Forelimb muscle (tissue), 1 donor: ENCODE results near the gene POU2F3. TPM values are rescaled to one million over a fixed set of nuclear protein-coding genes. Genes with fewer than 3 reads are reported as not detected.

Experiments used
- DNase-seq: peaks from one replicate; pipeline ENCODE4 v3.0.0-alpha.2; 2013; ENCODE audit warnings: low read depth
- polyA plus RNA-seq: library from polyadenylated mRNA; unstranded; fragments of 120-200 nt; gene quantifications from one replicate; pipeline ENCODE4 v1.2.1, GENCODE V29; 2013; ENCODE audit not compliant: insufficient read length

The POU2F3 gene
- polyA plus RNA-seq, 1 donor = 0.04 TPM

- DNase-seq = peak; percentile 81
These were observed 29.1 kb upstream of the POU2F3 start, which contains the start of gene OAF for GRCh38 chr11:120210626-120211521. Gene OAF, plus strand, starts transcription at chr11:120211032. Its CDS starts 248 bp downstream, at chr11:120211280.

GRCh38 chr11:120211522-120212258 lies 28.2 kb upstream of the POU2F3 start:
- no peak for DNase-seq

GRCh38 chr11:120212259-120212878 lies 27.6 kb upstream of the POU2F3 start:
- DNase-seq = no peak

- no peak for DNase-seq
These were observed 27.0 kb upstream of the POU2F3 start for GRCh38 chr11:120212926-120213325.

GRCh38 chr11:120214581-120214980 lies 25.4 kb upstream of the POU2F3 start:
- no peak for DNase-seq

- DNase-seq = no peak
These were observed 24.3 kb upstream of the POU2F3 start for GRCh38 chr11:120215634-120216033.

- no peak for DNase-seq
These were observed 23.4 kb upstream of the POU2F3 start for GRCh38 chr11:120216426-120217102.

GRCh38 chr11:120217526-120217925 lies 22.4 kb upstream of the POU2F3 start:
- no peak for DNase-seq

- DNase-seq = no peak
These were observed 21.8 kb upstream of the POU2F3 start for GRCh38 chr11:120217941-120218694.

GRCh38 chr11:120218695-120219033 lies 21.3 kb upstream of the POU2F3 start:
- no peak for DNase-seq

- DNase-seq = no peak
These were observed 20.6 kb upstream of the POU2F3 start for GRCh38 chr11:120219232-120219937.

GRCh38 chr11:120219938-120220746 lies 19.8 kb upstream of the POU2F3 start:
- DNase-seq = no peak

GRCh38 chr11:120220747-120221037 lies 19.2 kb upstream of the POU2F3 start:
- no peak for DNase-seq

GRCh38 chr11:120221115-120221752 lies 18.7 kb upstream of the POU2F3 start:
- no peak for DNase-seq

- DNase-seq = no peak
These were observed 17.0 kb upstream of the POU2F3 start for GRCh38 chr11:120222916-120223315.

GRCh38 chr11:120223793-120224192 lies 16.1 kb upstream of the POU2F3 start:
- DNase-seq = no peak

- no peak for DNase-seq
These were observed 15.6 kb upstream of the POU2F3 start for GRCh38 chr11:120224361-120224760.

GRCh38 chr11:120224972-120225909 lies 14.7 kb upstream of the POU2F3 start:
- DNase-seq = no peak
